IgD-negative memory B cell (primary cell): ENCODE measurements around the gene SLIT3. TPM values are rescaled to one million over a fixed set of nuclear protein-coding genes. Genes with fewer than 3 reads are reported as not detected.
A peak's percentile ranks its signal among the peaks of the same experiment; 100 is the strongest.

Experiments
- H3K27ac Mint-ChIP-seq, 3 donors: one replicate each; pipeline ENCODE4 v1.8.0; 2020 to 2022; ENCODE audit warnings: mild to moderate bottlenecking in 3 of 3, mixed read lengths in 3 of 3, moderate library complexity in 1 of 3
- H3K27me3 Mint-ChIP-seq: one replicate; pipeline ENCODE4 v1.8.0; 2021; ENCODE audit warnings: mixed read lengths
- H3K36me3 Mint-ChIP-seq: one replicate; pipeline ENCODE4 v1.8.0; 2020; ENCODE audit warnings: mild to moderate bottlenecking, mixed read lengths
- H3K4me1 Mint-ChIP-seq, 3 donors: one replicate each; pipeline ENCODE4 v1.8.0; 2020 to 2022; ENCODE audit warnings: mixed read lengths in 3 of 3, mild to moderate bottlenecking in 1 of 3
- H3K4me3 Mint-ChIP-seq, 4 donors: one replicate each; pipeline ENCODE4 v1.8.0; 2020 to 2022; ENCODE audit warnings: mild to moderate bottlenecking in 4 of 4, mixed read lengths in 4 of 4, moderate library complexity in 3 of 4
- H3K9me3 Mint-ChIP-seq, 3 donors: one replicate each; pipeline ENCODE4 v1.8.0; 2020 to 2021; ENCODE audit warnings: mixed read lengths in 3 of 3, mild to moderate bottlenecking in 1 of 3
- polyA plus RNA-seq: library from polyadenylated mRNA; unstranded; fragments of 300-500 nt; fragmentation: Illumina TruSeq; gene quantifications from one replicate; pipeline ENCODE4 v1.2.3, GENCODE V29; 2021

SLIT3 gene
- polyA plus RNA-seq, 1 donor from 2014 or later, result not detected

- Mint-ChIP-seq H3K27ac (peak overlapping the region in 1 of 3 donors; percentile 5), H3K9me3 (peaks cover 0 to 2% (median 0%) of the 10 kb centered on the region in 3 donors), H3K4me3 (no peak overlapping the region), H3K4me1 (peaks cover 11 to 17% (median 14%) of the 10 kb centered on the region in 3 donors), H3K27me3 (peaks cover 25% of the 10 kb centered on the region), H3K36me3 (peaks cover 3% of the 10 kb centered on the region)
These were observed 421.6 kb downstream of the SLIT3 start for GRCh38 chr5:168879331-168879730.

GRCh38 chr5:168878135-168878745 lies 422.7 kb downstream of the SLIT3 start:
- H3K27me3 Mint-ChIP-seq, result peaks cover 28% of the 10 kb centered on the region
- H3K36me3 Mint-ChIP-seq, result peaks cover 3% of the 10 kb centered on the region
- peaks cover 0 to 2% (median 0%) of the 10 kb centered on the region in 3 donors for H3K9me3 Mint-ChIP-seq
- peak overlapping the region in 1 of 4 donors; percentile 58 for H3K4me3 Mint-ChIP-seq
- no peak overlapping the region for H3K27ac Mint-ChIP-seq
- H3K4me1 Mint-ChIP-seq, result peaks cover 11 to 17% (median 14%) of the 10 kb centered on the region in 3 donors

GRCh38 chr5:168877132-168877892 lies 423.6 kb downstream of the SLIT3 start:
- Mint-ChIP-seq H3K9me3 (peaks cover 0 to 2% (median 0%) of the 10 kb centered on the region in 3 donors), H3K4me3 (no peak overlapping the region), H3K36me3 (peaks cover 3% of the 10 kb centered on the region), H3K27ac (no peak overlapping the region), H3K4me1 (peaks cover 11 to 17% (median 14%) of the 10 kb centered on the region in 3 donors), H3K27me3 (peaks cover 30% of the 10 kb centered on the region)

- Mint-ChIP-seq H3K4me1 (peaks cover 11 to 17% (median 14%) of the 10 kb centered on the region in 3 donors), H3K36me3 (peaks cover 3% of the 10 kb centered on the region), H3K9me3 (peaks cover 0 to 2% (median 0%) of the 10 kb centered on the region in 3 donors), H3K4me3 (no peak overlapping the region), H3K27me3 (peaks cover 26% of the 10 kb centered on the region), H3K27ac (no peak overlapping the region)
These were observed 424.5 kb downstream of the SLIT3 start for GRCh38 chr5:168876419-168876818.

GRCh38 chr5:168875832-168876231 lies 425.1 kb downstream of the SLIT3 start:
- peaks cover 26% of the 10 kb centered on the region for H3K27me3 Mint-ChIP-seq
- no peak overlapping the region for H3K27ac Mint-ChIP-seq
- no peak overlapping the region for H3K4me3 Mint-ChIP-seq
- peaks cover 11 to 17% (median 14%) of the 10 kb centered on the region in 3 donors for H3K4me1 Mint-ChIP-seq
- H3K9me3 Mint-ChIP-seq, result peaks cover 0 to 2% (median 0%) of the 10 kb centered on the region in 3 donors
- H3K36me3 Mint-ChIP-seq, result peaks cover 3% of the 10 kb centered on the region

- Mint-ChIP-seq H3K27ac (no peak overlapping the region), H3K4me1 (peaks cover 6 to 11% (median 7%) of the 10 kb centered on the region in 3 donors), H3K36me3 (peaks cover 3% of the 10 kb centered on the region), H3K9me3 (peaks cover 0 to 2% (median 0%) of the 10 kb centered on the region in 3 donors), H3K4me3 (no peak overlapping the region), H3K27me3 (peaks cover 24% of the 10 kb centered on the region)
These were observed 426.1 kb downstream of the SLIT3 start for GRCh38 chr5:168874713-168875380.

- Mint-ChIP-seq H3K27ac (no peak overlapping the region), H3K4me1 (peaks cover 0 to 2% (median 2%) of the 10 kb centered on the region in 3 donors), H3K4me3 (no peak overlapping the region), H3K27me3 (peaks cover 21% of the 10 kb centered on the region), H3K9me3 (peaks cover 0 to 2% (median 0%) of the 10 kb centered on the region in 3 donors), H3K36me3 (peaks cover 3% of the 10 kb centered on the region)
These were observed 428.7 kb downstream of the SLIT3 start for GRCh38 chr5:168872246-168872645.

- Mint-ChIP-seq H3K27ac (no peak overlapping the region), H3K27me3 (peaks cover 14% of the 10 kb centered on the region), H3K4me1 (no peaks in the 10 kb centered on the region), H3K4me3 (no peak overlapping the region), H3K9me3 (no peaks in the 10 kb centered on the region), H3K36me3 (no peaks in the 10 kb centered on the region)
These were observed 430.0 kb downstream of the SLIT3 start for GRCh38 chr5:168870910-168871309.

GRCh38 chr5:168869615-168870227 lies 431.2 kb downstream of the SLIT3 start:
- H3K9me3 Mint-ChIP-seq, result no peaks in the 10 kb centered on the region
- no peak overlapping the region for H3K27ac Mint-ChIP-seq
- no peak overlapping the region for H3K4me3 Mint-ChIP-seq
- H3K27me3 Mint-ChIP-seq, result peaks cover 12% of the 10 kb centered on the region
- no peaks in the 10 kb centered on the region for H3K36me3 Mint-ChIP-seq
- no peaks in the 10 kb centered on the region for H3K4me1 Mint-ChIP-seq

- no peak overlapping the region for H3K27ac Mint-ChIP-seq
- peaks cover 6% of the 10 kb centered on the region for H3K27me3 Mint-ChIP-seq
- no peaks in the 10 kb centered on the region for H3K9me3 Mint-ChIP-seq
- H3K4me3 Mint-ChIP-seq, result no peak overlapping the region
- H3K36me3 Mint-ChIP-seq, result no peaks in the 10 kb centered on the region
- no peaks in the 10 kb centered on the region for H3K4me1 Mint-ChIP-seq
These were observed 433.7 kb downstream of the SLIT3 start for GRCh38 chr5:168867241-168867640.

- Mint-ChIP-seq H3K27me3 (peaks cover 6% of the 10 kb centered on the region), H3K27ac (no peak overlapping the region), H3K9me3 (no peaks in the 10 kb centered on the region), H3K4me1 (no peaks in the 10 kb centered on the region), H3K36me3 (no peaks in the 10 kb centered on the region), H3K4me3 (no peak overlapping the region)
These were observed 435.0 kb downstream of the SLIT3 start for GRCh38 chr5:168865968-168866367.

- Mint-ChIP-seq H3K36me3 (no peaks in the 10 kb centered on the region), H3K9me3 (peaks cover 0 to 1% (median 0%) of the 10 kb centered on the region in 3 donors), H3K4me1 (no peaks in the 10 kb centered on the region), H3K4me3 (no peak overlapping the region), H3K27me3 (peaks cover 6% of the 10 kb centered on the region), H3K27ac (no peak overlapping the region)
These were observed 437.9 kb downstream of the SLIT3 start for GRCh38 chr5:168863021-168863420.

GRCh38 chr5:168860503-168860902 lies 440.4 kb downstream of the SLIT3 start:
- Mint-ChIP-seq H3K4me3 (no peak overlapping the region), H3K27me3 (peaks cover 5% of the 10 kb centered on the region), H3K27ac (no peak overlapping the region), H3K4me1 (no peaks in the 10 kb centered on the region), H3K9me3 (peaks cover 0 to 1% (median 0%) of the 10 kb centered on the region in 3 donors), H3K36me3 (no peaks in the 10 kb centered on the region)

- Mint-ChIP-seq H3K4me1 (no peaks in the 10 kb centered on the region), H3K27me3 (peaks cover 5% of the 10 kb centered on the region), H3K9me3 (peaks cover 0 to 1% (median 0%) of the 10 kb centered on the region in 3 donors), H3K36me3 (no peaks in the 10 kb centered on the region), H3K27ac (no peak overlapping the region), H3K4me3 (no peak overlapping the region)
These were observed 440.9 kb downstream of the SLIT3 start for GRCh38 chr5:168860081-168860480.

- H3K4me1 Mint-ChIP-seq, result no peaks in the 10 kb centered on the region
- H3K4me3 Mint-ChIP-seq, result no peak overlapping the region
- H3K9me3 Mint-ChIP-seq, result peaks cover 0 to 1% (median 0%) of the 10 kb centered on the region in 3 donors
- no peak overlapping the region for H3K27ac Mint-ChIP-seq
- H3K27me3 Mint-ChIP-seq, result peaks cover 5% of the 10 kb centered on the region
- no peaks in the 10 kb centered on the region for H3K36me3 Mint-ChIP-seq
These were observed 441.5 kb downstream of the SLIT3 start for GRCh38 chr5:168859471-168859870.
